ENCODE results near the gene ROPN1L. TPM values are rescaled to one million over a fixed set of nuclear protein-coding genes. Genes with fewer than 3 reads are reported as not detected.

ROPN1L gene
- polyA plus RNA-seq, 4 donors: 0.66 to 0.90 (median 0.79) TPM

GRCh38 chr5:10456583-10457420 is 15.1 kb downstream of the ROPN1L start:
- no peak for DNase-seq (ENCODE audit: low read depth in 4 of 4, low spot score in 3 of 4)

- no peak for DNase-seq (ENCODE audit: low read depth in 4 of 4, low spot score in 3 of 4)
These were observed 16.2 kb downstream of the ROPN1L start for GRCh38 chr5:10457682-10458574.

GRCh38 chr5:10459080-10460055 is 17.7 kb downstream of the ROPN1L start:
- DNase-seq (ENCODE audit: low read depth in 4 of 4, low spot score in 3 of 4): no peak

GRCh38 chr5:10460252-10460906 is 18.7 kb downstream of the ROPN1L start:
- no peak for DNase-seq (ENCODE audit: low read depth in 4 of 4, low spot score in 3 of 4)

- no peak for DNase-seq (ENCODE audit: low read depth in 4 of 4, low spot score in 3 of 4)
These were observed 19.4 kb downstream of the ROPN1L start for GRCh38 chr5:10461041-10461440.

GRCh38 chr5:10461904-10462555 is 20.4 kb downstream of the ROPN1L start:
- DNase-seq (ENCODE audit: low read depth in 4 of 4, low spot score in 3 of 4): no peak

- DNase-seq (ENCODE audit: low read depth in 4 of 4, low spot score in 3 of 4): no peak
These were observed 21.9 kb downstream of the ROPN1L start for GRCh38 chr5:10463566-10463965.

GRCh38 chr5:10464173-10464572 is 22.5 kb downstream of the ROPN1L start:
- DNase-seq (ENCODE audit: low read depth in 4 of 4, low spot score in 3 of 4): no peak

- DNase-seq (ENCODE audit: low read depth in 4 of 4, low spot score in 3 of 4): no peak
These were observed 24.0 kb downstream of the ROPN1L start for GRCh38 chr5:10465726-10466125.

GRCh38 chr5:10466446-10467073 is 24.9 kb downstream of the ROPN1L start:
- DNase-seq (ENCODE audit: low read depth in 4 of 4, low spot score in 3 of 4): no peak

GRCh38 chr5:10467281-10468198 is 25.9 kb downstream of the ROPN1L start:
- DNase-seq (ENCODE audit: low read depth in 4 of 4, low spot score in 3 of 4): peak in 2 of 4 donors; percentile 26 to 27

- DNase-seq (ENCODE audit: low read depth in 4 of 4, low spot score in 3 of 4): no peak
These were observed 26.6 kb downstream of the ROPN1L start for GRCh38 chr5:10468256-10468655.

GRCh38 chr5:10469253-10470050 is 27.8 kb downstream of the ROPN1L start:
- DNase-seq (ENCODE audit: low read depth in 4 of 4, low spot score in 3 of 4): no peak

GRCh38 chr5:10470669-10471068 is 29.0 kb downstream of the ROPN1L start:
- DNase-seq (ENCODE audit: low read depth in 4 of 4, low spot score in 3 of 4): no peak

GRCh38 chr5:10471677-10472076 is 30.0 kb downstream of the ROPN1L start:
- DNase-seq (ENCODE audit: low read depth in 4 of 4, low spot score in 3 of 4): no peak

- DNase-seq (ENCODE audit: low read depth in 4 of 4, low spot score in 3 of 4): no peak
These were observed 32.9 kb downstream of the ROPN1L start for GRCh38 chr5:10474521-10475075.
